Trophoblast cell (in vitro differentiated cells and primary cell): ENCODE measurements around the gene ZNF22.

Source experiments
- DNase-seq, 2 donors: peaks; one replicate each; pipeline ENCODE4 v3.0.0-alpha.2; 2016
- H2AFZ ChIP-seq: 2 replicates; pipeline ENCODE4 v1.6.1; 2013; ENCODE audit warnings: low read length, moderate library complexity, mild to moderate bottlenecking; ENCODE audit not compliant: insufficient read depth, poor library complexity
- H2AK5ac ChIP-seq: 2 replicates; pipeline ENCODE4 v1.6.1; 2013; ENCODE audit warnings: mild to moderate bottlenecking, low read length
- H2BK120ac ChIP-seq: 2 replicates; pipeline ENCODE4 v1.6.1; 2013; ENCODE audit warnings: low read length, mild to moderate bottlenecking, moderate library complexity; ENCODE audit not compliant: insufficient read depth, poor library complexity
- H2BK12ac ChIP-seq: 2 replicates; pipeline ENCODE4 v1.6.1; 2013; ENCODE audit warnings: mild to moderate bottlenecking, low read length, moderate library complexity
- H2BK5ac ChIP-seq: 2 replicates; pipeline ENCODE4 v1.6.1; 2013; ENCODE audit warnings: low read length, low read depth, moderate library complexity, mild to moderate bottlenecking; ENCODE audit not compliant: poor library complexity
- H3K14ac ChIP-seq: 2 replicates; pipeline ENCODE4 v1.6.1; 2013; ENCODE audit warnings: mild to moderate bottlenecking, low read length
- H3K18ac ChIP-seq: 2 replicates; pipeline ENCODE4 v1.6.1; 2013; ENCODE audit warnings: mild to moderate bottlenecking, low read length
- H3K23ac ChIP-seq: 2 replicates; pipeline ENCODE4 v1.6.1; 2013; ENCODE audit warnings: low read length
- H3K27ac ChIP-seq: 2 replicates; pipeline ENCODE4 v1.5.1; 2013; ENCODE audit warnings: low read depth, mild to moderate bottlenecking, inconsistent platforms, low read length, moderate library complexity
- H3K27me3 ChIP-seq: 2 replicates; pipeline ENCODE4 v1.6.1; 2013; ENCODE audit warnings: inconsistent platforms, mild to moderate bottlenecking, low read length, moderate library complexity; ENCODE audit not compliant: insufficient read depth
- H3K36me3 ChIP-seq, 2 experiments: 1 replicate in 1 of 2; 2 replicates in 1 of 2; pipeline ENCODE4 v1.6.1; 2013; ENCODE audit warnings: low read length in 2 of 2, mild to moderate bottlenecking in 2 of 2, moderate library complexity in 1 of 2; ENCODE audit not compliant: insufficient read depth in 2 of 2, control insufficient read depth in 1 of 2
- H3K4ac ChIP-seq: 2 replicates; pipeline ENCODE4 v1.6.1; 2013; ENCODE audit warnings: low read depth, mild to moderate bottlenecking, low read length, moderate library complexity
- H3K4me1 ChIP-seq, 2 experiments: 1 replicate in 1 of 2; 2 replicates in 1 of 2; pipeline ENCODE4 v1.6.1; 2013; ENCODE audit warnings: low read length in 2 of 2, mild to moderate bottlenecking in 2 of 2, moderate library complexity in 1 of 2; ENCODE audit not compliant: insufficient read depth in 2 of 2, control insufficient read depth in 1 of 2
- H3K4me2 ChIP-seq: 2 replicates; pipeline ENCODE4 v1.6.1; 2013; ENCODE audit warnings: inconsistent platforms, mild to moderate bottlenecking, low read length, moderate library complexity
- H3K4me3 ChIP-seq: 2 replicates; pipeline ENCODE4 v1.5.1; 2013; ENCODE audit warnings: mild to moderate bottlenecking, low read depth, low read length, inconsistent platforms
- H3K79me1 ChIP-seq: one replicate; pipeline ENCODE4 v1.6.1; 2013; ENCODE audit warnings: low read length
- H3K79me2 ChIP-seq: 2 replicates; pipeline ENCODE4 v1.6.1; 2013; ENCODE audit warnings: low read length, mild to moderate bottlenecking; ENCODE audit not compliant: control insufficient read depth, insufficient read depth, poor library complexity
- H3K9ac ChIP-seq: 2 replicates; pipeline ENCODE4 v1.6.1; 2013; ENCODE audit warnings: mild to moderate bottlenecking, low read length
- H3K9me3 ChIP-seq: 2 replicates; pipeline ENCODE4 v1.6.1; 2013; ENCODE audit warnings: low read depth, mild to moderate bottlenecking, control low read depth, inconsistent platforms, low read length; ENCODE audit not compliant: insufficient read depth
- H4K12ac ChIP-seq: 2 replicates; pipeline ENCODE4 v1.6.1; 2013; ENCODE audit warnings: low read depth, mild to moderate bottlenecking, low read length, moderate library complexity
- H4K8ac ChIP-seq: 2 replicates; pipeline ENCODE4 v1.6.1; 2013; ENCODE audit warnings: low read depth, mild to moderate bottlenecking, low read length, moderate library complexity
- H4K91ac ChIP-seq: one replicate; pipeline ENCODE4 v1.6.1; 2013; ENCODE audit warnings: low read depth, mild to moderate bottlenecking, low read length, moderate library complexity
- WGBS: extraction: QIAGEN DNeasy Blood & Tissue Kit; methylation state at CpG from one replicate; pipeline ENCODE4 v1.1.7; 2013; ENCODE audit warnings: missing lambda C conversion rate; ENCODE audit not compliant: insufficient read length, insufficient coverage; ENCODE audit errors: extremely low coverage; 5-methylcytosine and 5-hydroxymethylcytosine counted together

The ZNF22 gene

DNA sequence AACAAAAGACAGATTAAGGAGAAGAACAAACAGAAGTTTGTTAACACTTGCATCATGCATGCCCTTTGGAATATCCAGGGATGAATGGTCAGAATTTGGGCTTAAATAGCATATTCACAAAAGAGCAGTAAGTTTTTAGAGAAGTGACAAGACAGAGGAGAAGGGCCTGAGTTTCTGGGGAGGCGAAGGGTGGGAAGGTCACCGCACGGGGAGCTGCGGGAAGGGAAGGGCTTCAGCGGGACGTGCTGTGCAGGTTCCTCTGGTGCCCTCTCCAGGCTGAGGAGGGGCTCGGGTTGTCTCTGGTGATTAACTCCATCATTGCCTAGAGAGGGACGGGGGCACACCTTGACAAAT lies 10.4 kb upstream of the ZNF22 start:
- H3K79me1 ChIP-seq, result peaks cover 30% of the 10 kb centered on the region
- no peak overlapping the region for H2BK120ac ChIP-seq
- H4K91ac ChIP-seq, result no peak overlapping the region
- peaks cover 19 to 23% of the 10 kb centered on the region in 2 experiments for H3K4me1 ChIP-seq
- no peak overlapping the region for H2AK5ac ChIP-seq
- no peaks in the 10 kb centered on the region for H3K9me3 ChIP-seq
- H2BK5ac ChIP-seq, result no peak overlapping the region
- no peak overlapping the region for H3K27ac ChIP-seq
- H3K36me3 ChIP-seq, result peaks cover 5 to 17% of the 10 kb centered on the region in 2 experiments
- WGBS, result no CpG with 5 or more reads among the region's 8 CpGs
- H4K12ac ChIP-seq, result no peak overlapping the region
- no peak overlapping the region for H3K4ac ChIP-seq
- no peak overlapping the region for H4K8ac ChIP-seq
- H3K18ac ChIP-seq, result no peak overlapping the region
- H3K79me2 ChIP-seq, result peaks cover 4% of the 10 kb centered on the region
- no peak overlapping the region for H2BK12ac ChIP-seq
- no peak overlapping the region for H3K4me3 ChIP-seq
- DNase-seq, result no peak
- H3K23ac ChIP-seq, result no peak overlapping the region
- H2AFZ ChIP-seq, result no peak overlapping the region
- no peak overlapping the region for H3K14ac ChIP-seq
- no peak overlapping the region for H3K9ac ChIP-seq
- H3K27me3 ChIP-seq, result no peaks in the 10 kb centered on the region
- H3K4me2 ChIP-seq, result no peak overlapping the region

DNA sequence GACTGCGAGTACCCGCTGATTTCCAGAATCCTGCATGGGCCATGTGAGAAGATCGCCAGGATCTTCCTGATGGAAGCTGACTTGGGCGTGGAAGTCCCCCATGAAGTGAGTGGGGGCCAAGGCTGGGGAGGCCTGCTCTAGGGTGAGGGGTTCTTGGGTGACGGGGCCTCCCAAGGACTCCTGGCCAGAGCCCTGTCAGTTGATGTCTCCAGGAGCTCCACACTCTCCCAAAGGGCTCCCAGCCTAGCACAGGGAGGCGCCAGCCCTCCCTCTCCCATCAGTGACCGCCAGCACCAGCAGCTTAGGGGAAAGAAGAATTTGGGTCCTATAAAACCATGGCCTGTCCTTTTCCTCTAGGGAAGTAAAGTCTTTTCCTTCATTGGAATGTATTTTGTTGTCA lies 9.8 kb upstream of the ZNF22 start:
- WGBS, result no CpG with 5 or more reads among the region's 7 CpGs
- H2BK120ac ChIP-seq, result no peak overlapping the region
- peaks cover 4% of the 10 kb centered on the region for H3K79me2 ChIP-seq

GRCh38 chr10:44991571-44991970 lies 9.2 kb upstream of the ZNF22 start:
- Histone ChIP-seq H4K91ac (no peak overlapping the region), H3K14ac (no peak overlapping the region), H3K18ac (no peak overlapping the region), H3K9me3 (no peaks in the 10 kb centered on the region), H2AK5ac (no peak overlapping the region), H3K4me1 (peaks cover 23 to 25% of the 10 kb centered on the region in 2 experiments), H3K79me2 (peaks cover 4% of the 10 kb centered on the region), H3K79me1 (peaks cover 37% of the 10 kb centered on the region), H3K4me2 (no peak overlapping the region), H4K8ac (no peak overlapping the region), H3K27me3 (no peaks in the 10 kb centered on the region), H3K9ac (no peak overlapping the region), H3K4ac (no peak overlapping the region), H2AFZ (no peak overlapping the region), H2BK120ac (no peak overlapping the region), H2BK12ac (no peak overlapping the region), H3K36me3 (peaks cover 5 to 17% of the 10 kb centered on the region in 2 experiments), H3K23ac (no peak overlapping the region), H3K27ac (no peak overlapping the region), H3K4me3 (no peak overlapping the region), H4K12ac (no peak overlapping the region), H2BK5ac (no peak overlapping the region)
- no CpG with 5 or more reads among the region's 5 CpGs for WGBS
- no peak for DNase-seq

More for the DNA sequence above, 9.8 kb upstream of the ZNF22 start:
- no peak for DNase-seq
- H3K9ac ChIP-seq, result no peak overlapping the region
- H2BK5ac ChIP-seq, result no peak overlapping the region
- H2AK5ac ChIP-seq, result no peak overlapping the region
- H3K4me3 ChIP-seq, result no peak overlapping the region
- peak overlapping the region; percentile 29 for H4K91ac ChIP-seq
- H3K36me3 ChIP-seq, result peaks cover 5 to 17% of the 10 kb centered on the region in 2 experiments
- peaks cover 31% of the 10 kb centered on the region for H3K79me1 ChIP-seq
- H3K4me1 ChIP-seq, result peaks cover 19 to 23% of the 10 kb centered on the region in 2 experiments
- no peaks in the 10 kb centered on the region for H3K9me3 ChIP-seq
- H3K23ac ChIP-seq, result no peak overlapping the region
- no peak overlapping the region for H3K18ac ChIP-seq
- H4K8ac ChIP-seq, result no peak overlapping the region
- no peak overlapping the region for H2AFZ ChIP-seq
- H3K27me3 ChIP-seq, result no peaks in the 10 kb centered on the region
- H2BK12ac ChIP-seq, result peak overlapping the region; percentile 23
- no peak overlapping the region for H3K14ac ChIP-seq
- no peak overlapping the region for H3K4me2 ChIP-seq
- no peak overlapping the region for H4K12ac ChIP-seq
- H3K27ac ChIP-seq, result no peak overlapping the region
- H3K4ac ChIP-seq, result no peak overlapping the region

- H2BK12ac ChIP-seq, result peak overlapping the region; percentile 29
- H3K4ac ChIP-seq, result no peak overlapping the region
- H2AK5ac ChIP-seq, result peak overlapping the region; percentile 75
- no peak overlapping the region for H3K23ac ChIP-seq
- no peak overlapping the region for H3K9ac ChIP-seq
- H3K4me1 ChIP-seq, result peaks cover 23 to 27% of the 10 kb centered on the region in 2 experiments
- H3K4me2 ChIP-seq, result no peak overlapping the region
- H2BK5ac ChIP-seq, result no peak overlapping the region
- DNase-seq, result no peak
- peaks cover 4% of the 10 kb centered on the region for H3K79me2 ChIP-seq
- peaks cover 5 to 17% of the 10 kb centered on the region in 2 experiments for H3K36me3 ChIP-seq
- no peak overlapping the region for H4K12ac ChIP-seq
- no CpG with 5 or more reads among the region's 11 CpGs for WGBS
- peak overlapping the region; percentile 4 for H3K18ac ChIP-seq
- no peak overlapping the region for H2BK120ac ChIP-seq
- H3K27me3 ChIP-seq, result no peaks in the 10 kb centered on the region
- peaks cover 40% of the 10 kb centered on the region for H3K79me1 ChIP-seq
- no peak overlapping the region for H2AFZ ChIP-seq
- peak overlapping the region; percentile 30 for H4K8ac ChIP-seq
- no peak overlapping the region for H3K4me3 ChIP-seq
- H3K14ac ChIP-seq, result peak overlapping the region; percentile 21
- H3K27ac ChIP-seq, result no peak overlapping the region
- peak overlapping the region; percentile 54 for H4K91ac ChIP-seq
- H3K9me3 ChIP-seq, result no peaks in the 10 kb centered on the region
These were observed 8.5 kb upstream of the ZNF22 start for GRCh38 chr10:44992070-44992731.
